GM19438 (cell line): Measurements from ENCODE around the gene BMPR1B.
"Not testable (repeated sequence)": the region's sequence is repeated elsewhere in the genome, so short reads cannot be mapped to it uniquely, and the experiment has no call there.

ENCODE experiments used
- ATAC-seq: cut with Tn5 transposase; IDR thresholded peaks from one replicate; pipeline ENCODE4 v1.9.1; 2021; ENCODE audit warnings: low read depth; ENCODE audit not compliant: unreplicated experiment

The BMPR1B gene

DNA sequence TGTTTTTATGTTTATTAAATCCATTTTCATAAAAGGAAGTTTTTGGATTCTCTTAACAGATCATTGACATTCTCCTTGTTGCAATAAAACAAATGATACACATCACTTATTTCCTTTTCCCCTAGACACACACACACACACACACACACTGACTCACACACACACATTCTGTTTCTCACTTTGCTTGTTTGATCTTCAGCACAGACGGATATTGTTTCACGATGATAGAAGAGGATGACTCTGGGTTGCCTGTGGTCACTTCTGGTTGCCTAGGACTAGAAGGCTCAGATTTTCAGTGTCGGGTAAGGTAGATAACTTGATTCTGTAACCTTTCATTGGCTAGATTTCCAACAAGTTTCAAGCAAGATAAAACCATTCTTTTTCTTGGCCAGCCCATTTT is 356.8 kb downstream of the BMPR1B start:
- ATAC-seq, result no peak

GRCh38 chr4:95118497-95118896 is 360.7 kb downstream of the BMPR1B start:
- no peak for ATAC-seq

DNA sequence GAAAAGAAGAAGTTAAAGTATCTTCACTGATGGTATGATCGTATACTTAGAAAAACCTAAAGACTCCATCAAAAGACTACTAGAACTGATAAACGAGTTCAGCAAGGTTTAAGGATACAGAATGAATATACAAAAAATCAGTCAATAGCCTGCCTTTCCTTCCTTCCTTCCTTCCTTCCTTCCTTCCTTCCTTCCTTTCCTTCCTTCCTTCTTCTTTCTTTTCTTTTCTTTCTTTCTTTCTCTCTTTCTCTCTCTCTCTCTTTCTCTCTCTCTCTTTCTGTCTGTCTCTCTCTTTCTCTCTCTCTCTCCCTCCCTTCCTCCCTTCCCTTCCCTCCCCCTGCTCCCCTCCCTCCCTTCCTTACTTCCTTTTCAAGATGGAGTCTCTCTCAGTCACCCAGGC is 362.7 kb downstream of the BMPR1B start:
- ATAC-seq, result no peak

- ATAC-seq, result no peak
Observed at GRCh38 chr4:95122001-95122400, 364.2 kb downstream of the BMPR1B start.

- ATAC-seq, result no peak
Observed at GRCh38 chr4:95124906-95125504, 367.2 kb downstream of the BMPR1B start.

GRCh38 chr4:95129031-95129430 is 371.3 kb downstream of the BMPR1B start:
- no peak for ATAC-seq

DNA sequence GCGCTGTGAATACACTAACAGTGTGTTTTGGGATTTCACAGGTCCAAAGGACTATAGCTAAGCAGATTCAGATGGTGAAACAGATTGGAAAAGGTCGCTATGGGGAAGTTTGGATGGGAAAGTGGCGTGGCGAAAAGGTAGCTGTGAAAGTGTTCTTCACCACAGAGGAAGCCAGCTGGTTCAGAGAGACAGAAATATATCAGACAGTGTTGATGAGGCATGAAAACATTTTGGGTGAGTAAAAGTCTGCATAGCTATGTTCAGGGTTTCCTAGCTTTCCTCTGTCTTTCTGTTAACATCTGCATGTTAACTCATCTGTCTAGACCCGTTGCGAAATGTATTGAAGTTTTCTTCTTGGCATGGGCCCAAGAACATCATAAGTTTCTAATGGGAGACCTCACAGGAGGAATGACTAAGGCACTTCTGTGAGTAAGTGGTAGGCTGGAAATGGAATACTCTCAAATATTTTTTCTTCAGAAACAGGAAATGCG is 372.1 kb downstream of the BMPR1B start:
- no peak for ATAC-seq

DNA sequence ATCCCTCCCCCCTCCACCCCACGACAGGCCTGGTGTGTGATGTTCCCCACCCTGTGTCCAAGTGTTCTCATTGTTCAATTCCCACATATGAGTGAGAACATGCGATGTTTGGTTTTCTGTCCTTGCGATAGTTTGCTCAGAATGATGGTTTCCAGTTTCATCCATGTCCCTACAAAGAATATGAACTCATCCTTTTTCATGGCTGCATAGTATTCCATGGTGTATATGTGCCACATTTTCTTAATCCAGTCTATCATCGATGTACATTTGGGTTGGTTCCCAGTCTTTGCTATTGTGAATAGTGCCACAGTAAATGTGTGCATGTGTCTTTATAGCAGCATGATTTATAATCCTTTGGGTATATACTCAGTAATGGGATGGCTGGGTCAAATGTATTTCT is 376.3 kb downstream of the BMPR1B start:
- ATAC-seq, result not testable (repeated sequence)

GRCh38 chr4:95139424-95139823 is 381.7 kb downstream of the BMPR1B start:
- ATAC-seq, result not testable (repeated sequence)

DNA sequence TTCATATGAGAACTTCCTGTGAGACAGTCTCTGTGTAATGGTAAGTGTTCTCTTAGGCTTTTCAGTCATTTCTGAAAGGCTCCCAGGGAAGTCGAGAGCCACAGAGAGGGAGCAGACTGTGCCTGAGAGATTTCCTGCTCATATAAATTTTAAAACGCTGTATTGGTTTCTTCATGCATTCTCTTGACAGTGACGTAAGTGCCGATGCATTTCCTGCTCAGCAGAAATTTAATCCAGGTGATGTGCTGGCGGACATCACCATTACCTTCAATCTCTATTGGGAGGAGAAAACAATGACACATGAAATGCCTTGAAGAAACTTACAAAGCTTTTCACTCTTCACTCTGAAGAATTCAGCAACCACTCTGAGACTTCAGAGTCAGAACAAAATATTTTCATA is 383.6 kb downstream of the BMPR1B start:
- ATAC-seq, result no peak

GRCh38 chr4:95142932-95143331 is 385.2 kb downstream of the BMPR1B start:
- no peak for ATAC-seq

- ATAC-seq, result no peak
Observed at GRCh38 chr4:95151255-95151654, 393.5 kb downstream of the BMPR1B start.

DNA sequence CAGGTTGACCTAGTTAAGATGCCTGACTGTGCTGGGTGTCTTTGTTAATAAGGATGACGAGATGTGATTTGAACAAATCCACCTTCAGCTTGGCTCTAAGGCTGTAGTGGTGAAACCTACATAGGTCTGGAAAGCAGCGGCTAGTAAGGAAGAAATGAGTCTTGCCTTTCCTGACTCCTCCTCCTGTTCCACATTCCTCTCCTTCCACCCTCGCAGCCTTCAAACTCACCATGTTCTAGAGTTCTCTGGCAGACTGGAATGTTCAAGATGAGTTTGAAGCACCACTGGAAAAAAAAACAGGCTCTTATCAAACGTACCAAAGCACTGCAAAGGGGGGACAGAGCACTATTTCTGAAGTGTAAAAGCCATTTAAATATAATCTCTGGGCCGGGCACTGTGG is 395.4 kb downstream of the BMPR1B start:
- no peak for ATAC-seq

DNA sequence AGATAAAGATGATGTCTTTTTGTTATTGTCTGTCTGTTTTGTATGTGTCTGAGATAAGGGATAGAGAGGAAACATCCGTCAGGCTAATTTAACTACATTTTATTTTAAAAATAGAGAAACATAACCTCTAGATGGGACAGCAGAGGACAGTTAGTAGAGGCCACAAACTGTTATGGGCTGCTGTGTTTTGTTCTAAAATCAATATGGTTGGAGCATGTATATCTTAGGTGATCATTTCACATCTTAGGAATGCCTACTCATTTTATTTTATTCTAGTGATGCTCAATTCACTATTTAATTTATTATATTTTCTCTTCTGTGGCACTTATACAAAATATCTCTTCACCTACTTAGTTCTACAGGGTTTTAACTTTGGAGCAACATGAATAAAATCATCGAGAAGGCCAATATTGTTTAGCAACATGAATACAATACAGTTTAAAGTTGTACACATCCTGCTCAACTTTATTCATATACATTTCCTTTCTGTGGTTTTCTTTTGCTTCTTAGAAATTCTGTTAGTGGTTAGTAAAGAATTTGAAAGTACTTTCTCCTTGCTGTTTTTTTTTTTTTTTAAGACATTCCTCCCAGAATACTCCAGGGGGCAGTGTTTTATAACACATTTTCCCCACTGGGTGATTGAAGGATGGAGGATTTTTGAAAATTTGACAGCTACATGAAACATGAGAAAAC is 398.1 kb downstream of the BMPR1B start:
- no peak for ATAC-seq

- ATAC-seq, result no peak
Observed at GRCh38 chr4:95156452-95156765, 398.7 kb downstream of the BMPR1B start.

DNA sequence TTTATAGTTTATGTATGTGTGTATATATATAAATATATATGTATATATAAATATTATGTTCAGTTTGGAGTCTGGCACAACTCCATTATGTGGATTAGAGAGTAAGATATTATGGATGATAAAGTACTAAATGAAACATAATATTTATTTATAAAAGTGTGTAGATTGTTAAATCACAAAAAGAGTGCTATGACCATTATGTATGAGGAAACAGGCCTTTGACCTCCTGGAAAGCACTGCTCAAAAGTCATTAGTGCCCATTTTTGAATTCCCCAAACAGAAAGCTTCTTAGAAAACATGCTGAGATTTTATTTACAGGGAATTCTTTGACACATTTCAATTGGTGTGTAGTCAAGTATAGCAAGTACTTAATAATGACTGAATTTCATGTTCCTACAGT is 399.8 kb downstream of the BMPR1B start:
- no peak for ATAC-seq

GRCh38 chr4:95158045-95158444 is 400.3 kb downstream of the BMPR1B start:
- no peak for ATAC-seq

GRCh38 chr4:95158626-95159025 is 400.9 kb downstream of the BMPR1B start:
- no peak for ATAC-seq

DNA sequence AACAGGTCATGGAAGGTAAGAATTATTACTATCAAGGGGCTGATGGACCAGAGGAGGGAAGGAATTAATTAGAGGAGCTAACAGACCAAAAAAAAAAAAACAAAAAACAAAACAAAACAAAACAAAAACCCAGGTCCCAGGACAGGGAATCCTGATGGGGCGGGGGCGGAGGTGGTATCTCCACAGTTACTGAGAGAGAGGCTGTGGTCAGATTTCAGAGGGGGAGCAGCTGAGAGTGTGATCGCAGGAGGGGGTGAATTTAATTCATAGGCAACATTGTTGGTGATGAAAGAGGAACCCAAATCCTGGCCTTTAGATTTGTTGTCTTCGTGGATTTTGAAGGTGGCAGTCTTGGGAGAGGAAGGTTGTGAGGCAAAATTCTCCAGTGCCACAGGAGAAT is 401.6 kb downstream of the BMPR1B start:
- no peak for ATAC-seq

DNA sequence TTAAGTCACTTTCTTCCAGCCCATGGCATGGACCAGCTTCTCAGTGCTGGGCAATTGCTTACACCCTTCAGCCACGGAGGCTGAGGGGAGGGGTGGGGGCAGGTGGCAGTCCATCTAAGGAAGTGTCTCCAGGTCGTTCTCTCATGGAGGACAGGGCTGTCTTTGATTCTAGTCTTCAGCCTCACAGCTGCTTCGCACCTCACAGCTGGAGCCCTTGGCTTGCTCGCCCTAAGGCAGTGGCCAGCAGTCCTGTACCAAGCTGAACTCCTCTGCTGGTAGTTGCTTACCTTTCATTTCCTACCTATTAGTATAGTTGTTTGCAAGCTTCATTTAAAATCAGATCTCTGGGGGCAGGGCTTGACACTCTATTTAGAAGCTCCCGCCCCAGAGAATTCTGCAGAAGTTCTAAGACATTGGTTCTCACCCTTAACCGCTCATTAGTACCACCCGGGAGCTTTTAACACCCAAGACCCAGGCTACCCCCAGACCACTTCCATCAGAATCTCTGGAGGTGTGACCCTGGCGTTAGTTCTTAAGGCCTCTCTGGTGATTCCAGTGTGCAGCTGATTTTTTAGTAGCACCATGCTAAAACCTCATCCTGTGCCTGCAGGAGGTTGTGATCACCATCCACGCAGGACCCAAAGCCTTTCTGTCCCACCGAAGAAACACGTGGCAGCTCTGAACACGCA is 404.2 kb downstream of the BMPR1B start:
- no peak for ATAC-seq

DNA sequence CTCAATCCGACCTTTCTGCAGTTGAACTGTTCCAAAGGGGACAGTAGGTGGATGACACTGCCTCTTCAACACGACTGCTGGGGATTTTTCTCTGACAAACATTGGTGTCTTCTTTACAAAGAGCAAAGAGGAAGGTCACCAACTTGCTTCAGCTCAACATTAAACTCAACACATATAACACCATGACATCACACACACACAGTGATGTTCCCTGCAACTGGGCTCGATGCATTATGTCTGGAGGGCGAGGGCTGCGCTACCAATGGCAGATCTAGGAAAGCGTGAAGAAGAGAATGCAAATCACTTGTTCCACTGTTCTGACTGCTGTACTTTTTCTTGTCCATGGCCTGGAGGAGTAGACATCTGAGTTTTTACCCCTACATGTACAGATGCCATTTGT is 405.1 kb downstream of the BMPR1B start:
- ATAC-seq, result no peak

DNA sequence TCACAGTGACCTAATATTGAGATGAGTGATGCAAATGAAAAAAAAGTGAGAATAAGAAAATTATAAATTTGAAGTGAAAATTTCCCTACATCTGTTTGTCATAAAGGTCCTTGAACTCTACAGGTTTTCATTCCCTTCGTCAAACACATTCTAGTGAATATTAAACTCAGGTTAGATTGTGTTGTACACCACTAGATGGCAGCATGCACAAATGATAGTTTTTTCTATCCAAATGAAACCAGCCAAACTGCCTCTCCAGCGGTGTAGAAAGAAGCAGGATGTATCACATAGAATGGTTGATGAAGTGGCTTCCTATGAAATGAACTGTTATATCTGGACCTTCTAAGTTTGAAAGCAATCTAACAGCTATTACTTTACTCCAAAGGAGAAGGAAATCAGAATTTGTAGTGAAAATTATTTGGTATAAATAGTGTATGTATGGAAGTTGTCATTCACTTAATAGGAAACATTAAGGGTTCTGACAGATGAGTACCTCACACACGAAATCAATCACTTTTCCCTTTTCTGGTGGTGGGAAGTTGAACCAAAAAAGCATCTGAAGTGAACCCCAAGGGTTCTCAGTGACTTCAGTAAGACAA is 408.3 kb downstream of the BMPR1B start:
- peak; percentile 68 for ATAC-seq
